HG02970 (cell line): ENCODE results near the gene PRF1.
"Not testable (repeated sequence)": the region's sequence is repeated elsewhere in the genome, so short reads cannot be mapped to it uniquely, and the experiment has no call there.

Experiments used
- ATAC-seq: cut with Tn5 transposase; IDR thresholded peaks from one replicate; pipeline ENCODE4 v1.9.1; 2021; ENCODE audit warnings: mild to moderate bottlenecking, moderate library complexity, moderate number of reproducible peaks; ENCODE audit not compliant: unreplicated experiment, low FRiP score

The PRF1 gene

GRCh38 chr10:70602665-70603448 is at the start of gene PRF1:
TSS of gene PRF1 (minus strand) at chr10:70602741. CDS start at chr10:70600902, 1,839 bp downstream.
- ATAC-seq = no peak

- ATAC-seq = no peak
Observed at GRCh38 chr10:70651661-70652060, 49.1 kb upstream of the PRF1 start.

- no peak for ATAC-seq
Observed at GRCh38 chr10:70650718-70651117, 48.2 kb upstream of the PRF1 start.

- no peak for ATAC-seq
Observed at GRCh38 chr10:70650104-70650503, 47.6 kb upstream of the PRF1 start.

GRCh38 chr10:70649526-70649925 is 47.0 kb upstream of the PRF1 start:
- no peak for ATAC-seq

- no peak for ATAC-seq
Observed at GRCh38 chr10:70648427-70648826, 45.9 kb upstream of the PRF1 start.

GRCh38 chr10:70647086-70647485 is 44.5 kb upstream of the PRF1 start:
- ATAC-seq = no peak

- ATAC-seq = not testable (repeated sequence)
Observed at GRCh38 chr10:70644959-70645358, 42.4 kb upstream of the PRF1 start.

- not testable (repeated sequence) for ATAC-seq
Observed at GRCh38 chr10:70643272-70643671, 40.7 kb upstream of the PRF1 start.

- not testable (repeated sequence) for ATAC-seq
Observed at GRCh38 chr10:70639640-70640383, 37.3 kb upstream of the PRF1 start.

GRCh38 chr10:70634515-70634914 is 32.0 kb upstream of the PRF1 start:
- not testable (repeated sequence) for ATAC-seq

- ATAC-seq = no peak
Observed at GRCh38 chr10:70634011-70634410, 31.5 kb upstream of the PRF1 start.

GRCh38 chr10:70631735-70632134 is 29.2 kb upstream of the PRF1 start:
- ATAC-seq = not testable (repeated sequence)

GRCh38 chr10:70629338-70629737 is 26.8 kb upstream of the PRF1 start:
- no peak for ATAC-seq

- ATAC-seq = no peak
Observed at GRCh38 chr10:70626056-70626455, 23.5 kb upstream of the PRF1 start.

GRCh38 chr10:70622981-70623844 is 20.7 kb upstream of the PRF1 start:
- no peak for ATAC-seq

GRCh38 chr10:70622541-70622940 is 20.0 kb upstream of the PRF1 start:
- ATAC-seq = no peak

- ATAC-seq = no peak
Observed at GRCh38 chr10:70621503-70622078, 19.1 kb upstream of the PRF1 start.

- ATAC-seq = no peak
Observed at GRCh38 chr10:70620020-70620289, 17.4 kb upstream of the PRF1 start.

- ATAC-seq = no peak
Observed at GRCh38 chr10:70619271-70620019, 16.9 kb upstream of the PRF1 start.
